Measurements from ENCODE around the gene ORC3.

DNA sequence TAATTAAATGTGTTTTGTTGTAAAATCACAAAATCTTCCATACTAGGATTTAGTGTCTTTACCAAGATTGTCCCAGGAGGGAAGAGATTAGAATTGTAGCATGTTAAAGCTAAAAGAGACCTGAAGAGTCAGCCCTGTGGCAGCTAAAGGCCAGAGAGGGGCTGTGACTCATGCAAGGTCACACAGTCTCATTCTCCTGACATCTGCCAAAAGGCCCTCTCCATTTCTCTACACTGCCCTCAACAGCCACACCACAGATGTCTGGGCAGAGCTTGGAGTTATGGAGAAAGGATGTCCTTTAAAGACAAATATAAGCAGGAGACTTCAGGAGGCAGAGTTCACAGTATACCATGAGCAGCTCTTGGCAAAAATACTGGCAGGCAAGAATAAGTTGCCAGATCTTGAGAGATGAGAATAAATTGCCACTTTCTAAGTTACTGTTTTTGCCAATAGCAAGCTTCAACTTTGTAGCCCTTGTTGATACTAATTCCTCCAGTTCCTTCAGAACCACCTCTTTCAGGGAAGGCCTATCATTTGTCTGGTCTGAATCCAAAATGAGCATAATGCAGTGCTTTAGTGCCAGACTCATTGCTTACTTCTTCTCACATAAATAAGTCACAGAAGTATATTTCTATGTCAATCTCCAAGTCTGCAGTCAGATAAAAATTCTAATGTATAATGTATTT, 70.4 kb downstream of the ORC3 start:
- TF ChIP-seq ZNF274 (IDR thresholded peaks at IDR 0.05; ENCODE audit: low read depth, low read length) (no peak), YY1 (IDR thresholded peaks at IDR 0.05; ENCODE audit: insufficient read depth, insufficient read length) (no peak), SUZ12 (IDR thresholded peaks at IDR 0.05; ENCODE audit: extremely low read depth, insufficient read depth, insufficient read length) (no peak)
